Measurements from ENCODE around the gene MPPE1. TPM values are rescaled to one million over a fixed set of nuclear protein-coding genes. Genes with fewer than 3 reads are reported as not detected.

Gene MPPE1
- polyA plus RNA-seq (2013, experiment 1 of 2): 7.6 TPM
- polyA plus RNA-seq (2013, experiment 2 of 2): 8.1 TPM

DNA sequence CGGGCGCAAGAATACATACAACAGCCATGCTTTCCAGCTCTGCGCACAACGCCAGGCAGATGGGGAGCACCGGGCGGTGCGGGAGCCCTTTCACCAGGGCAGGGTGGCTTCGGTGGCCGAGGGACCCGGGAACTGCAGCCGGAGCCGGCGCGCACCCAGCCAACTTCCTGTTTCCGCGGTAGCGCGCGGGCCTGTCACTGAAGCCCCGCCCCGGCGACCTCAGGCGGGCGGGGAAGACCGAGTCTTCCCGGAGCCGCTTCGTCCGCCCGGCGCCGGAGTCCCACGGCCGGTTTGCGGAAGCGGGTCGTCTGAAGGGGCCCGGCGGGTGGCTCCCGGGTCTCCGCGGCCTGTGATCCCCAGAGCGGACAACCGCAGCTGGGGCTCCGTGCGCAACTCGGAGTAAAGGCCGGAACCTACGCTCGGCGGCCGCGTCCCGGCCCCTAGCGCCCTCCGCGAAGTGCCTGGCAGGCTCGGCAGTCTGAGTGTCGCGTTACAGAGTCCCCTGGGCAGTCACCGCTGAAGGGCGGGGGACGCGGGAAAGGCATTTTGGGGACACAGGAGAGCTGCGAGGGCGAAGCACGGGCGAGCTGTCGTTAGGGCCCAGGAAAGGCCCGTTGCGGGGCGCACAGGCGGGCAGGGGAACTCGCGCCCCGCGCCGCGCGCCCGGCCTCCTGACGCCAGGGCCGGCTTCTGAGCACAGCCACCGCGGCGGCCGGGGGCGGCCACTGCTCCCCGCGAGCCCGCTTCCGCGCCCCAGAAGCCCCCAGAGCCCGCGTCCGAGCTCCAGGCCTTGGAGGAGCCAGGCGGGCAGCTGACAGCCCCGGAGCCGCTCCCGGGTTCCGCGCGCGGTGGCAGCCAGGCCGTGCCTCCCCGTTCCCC is at the start of gene MPPE1:
Gene MPPE1, minus strand, starts transcription at position 136 of the 879 bp plus-strand sequence. CDS start 11,053 bp downstream, outside the sequence.
- H3K4me1 ChIP-seq (ENCODE audit: control insufficient read depth in 2 of 2, insufficient read depth in 1 of 2, low read depth in 1 of 2, low read length in 2 of 2): peaks cover 0 to 5% of the 10 kb centered on the region in 2 donors
- H3K9ac ChIP-seq (ENCODE audit: low read depth, low read length, poor library complexity): peak within 1 kb of the TSS; percentile 88
- no peak within 1 kb of the TSS for H3K4ac ChIP-seq (ENCODE audit: low read length)
- peak within 1 kb of the TSS; percentile 91 for H3K23ac ChIP-seq (ENCODE audit: low read depth, low read length, poor library complexity)
- H3K4me3 ChIP-seq (ENCODE audit: low read length in 2 of 2): peak within 1 kb of the TSS; percentile 84 to 96
- H3K79me1 ChIP-seq (ENCODE audit: low read depth, low read length): no peaks in the 10 kb centered on the region
- H2AK5ac ChIP-seq (ENCODE audit: low read depth, low read length): no peak within 1 kb of the TSS
- peak within 1 kb of the TSS; percentile 100 for H2AFZ ChIP-seq (ENCODE audit: low read length)
- H3K27me3 ChIP-seq (ENCODE audit: control insufficient read depth in 3 of 3, insufficient read depth in 3 of 3, low read depth in 1 of 3, low read length in 3 of 3): no peaks in the 10 kb centered on the region
- H2BK120ac ChIP-seq (ENCODE audit: low read depth, low read length): no peak within 1 kb of the TSS
- peak within 1 kb of the TSS; percentile 98 for H3K18ac ChIP-seq (ENCODE audit: low read length)
- no CpG with 5 or more reads among the region's 106 CpGs for WGBS, 2 donors (ENCODE audit: extremely low coverage in 2 of 2, insufficient read length in 2 of 2, insufficient replicate concordance in 1 of 2)
- peak within 1 kb of the TSS; percentile 65 for H4K8ac ChIP-seq (ENCODE audit: low read depth, low read length)
- H3K14ac ChIP-seq (ENCODE audit: low read length): no peak within 1 kb of the TSS
- H2BK5ac ChIP-seq (ENCODE audit: low read length): peak within 1 kb of the TSS; percentile 53
- peaks cover 0 to 7% of the 10 kb centered on the region in 2 donors for H3K36me3 ChIP-seq (replicated peaks in 1 of 2; ENCODE audit: control insufficient read depth in 2 of 2, insufficient read depth in 2 of 2, low read length in 2 of 2)
- DNase-seq (ENCODE audit: low spot score): peak; percentile 80
- H3K9me3 ChIP-seq (replicated peaks in 1 of 2; ENCODE audit: control insufficient read depth in 2 of 2, insufficient read depth in 1 of 2, low read depth in 1 of 2, low read length in 2 of 2): no peaks in the 10 kb centered on the region
- no peak within 1 kb of the TSS for H2BK12ac ChIP-seq (ENCODE audit: low read length)
- peak within 1 kb of the TSS; percentile 64 for H2BK15ac ChIP-seq (ENCODE audit: low read length)
- H3K27ac ChIP-seq (replicated peaks; ENCODE audit: low read length): peak within 1 kb of the TSS; percentile 87
- peak within 1 kb of the TSS; percentile 89 for H3K4me2 ChIP-seq (ENCODE audit: insufficient read depth, low read length, poor library complexity, severe bottlenecking)
- H4K91ac ChIP-seq (ENCODE audit: low read depth, low read length, poor library complexity): no peak within 1 kb of the TSS

- no CpG with 5 or more reads among the region's 2 CpGs for WGBS, 2 donors (ENCODE audit: extremely low coverage in 2 of 2, insufficient read length in 2 of 2, insufficient replicate concordance in 1 of 2)
- no peak overlapping the region for H2AFZ ChIP-seq (ENCODE audit: low read length)
- H3K18ac ChIP-seq (ENCODE audit: low read length): no peak overlapping the region
- peaks cover 3 to 12% of the 10 kb centered on the region in 2 donors for H3K9me3 ChIP-seq (replicated peaks in 1 of 2; ENCODE audit: control insufficient read depth in 2 of 2, insufficient read depth in 1 of 2, low read depth in 1 of 2, low read length in 2 of 2)
- H3K27me3 ChIP-seq (ENCODE audit: control insufficient read depth in 3 of 3, insufficient read depth in 3 of 3, low read depth in 1 of 3, low read length in 3 of 3): no peaks in the 10 kb centered on the region
- no peak overlapping the region for H2BK12ac ChIP-seq (ENCODE audit: low read length)
- no peak overlapping the region for H3K4ac ChIP-seq (ENCODE audit: low read length)
- H3K4me3 ChIP-seq (ENCODE audit: low read length in 2 of 2): no peak overlapping the region
- H2AK5ac ChIP-seq (ENCODE audit: low read depth, low read length): no peak overlapping the region
- H3K23ac ChIP-seq (ENCODE audit: low read depth, low read length, poor library complexity): no peak overlapping the region
- H2BK15ac ChIP-seq (ENCODE audit: low read length): no peak overlapping the region
- no peak overlapping the region for H3K4me2 ChIP-seq (ENCODE audit: insufficient read depth, low read length, poor library complexity, severe bottlenecking)
- peaks cover 0 to 2% of the 10 kb centered on the region in 2 donors for H3K4me1 ChIP-seq (ENCODE audit: control insufficient read depth in 2 of 2, insufficient read depth in 1 of 2, low read depth in 1 of 2, low read length in 2 of 2)
- no peaks in the 10 kb centered on the region for H3K36me3 ChIP-seq (replicated peaks in 1 of 2; ENCODE audit: control insufficient read depth in 2 of 2, insufficient read depth in 2 of 2, low read length in 2 of 2)
- no peak for DNase-seq (ENCODE audit: low spot score)
- no peak overlapping the region for H3K14ac ChIP-seq (ENCODE audit: low read length)
- H3K27ac ChIP-seq (replicated peaks; ENCODE audit: low read length): no peak overlapping the region
- no peak overlapping the region for H2BK5ac ChIP-seq (ENCODE audit: low read length)
- H4K8ac ChIP-seq (ENCODE audit: low read depth, low read length): no peak overlapping the region
- no peak overlapping the region for H2BK120ac ChIP-seq (ENCODE audit: low read depth, low read length)
- H3K79me1 ChIP-seq (ENCODE audit: low read depth, low read length): no peaks in the 10 kb centered on the region
- H4K91ac ChIP-seq (ENCODE audit: low read depth, low read length, poor library complexity): no peak overlapping the region
- H3K9ac ChIP-seq (ENCODE audit: low read depth, low read length, poor library complexity): no peak overlapping the region
Observed at GRCh38 chr18:11957636-11958035, 49.5 kb upstream of the MPPE1 start.

DNA sequence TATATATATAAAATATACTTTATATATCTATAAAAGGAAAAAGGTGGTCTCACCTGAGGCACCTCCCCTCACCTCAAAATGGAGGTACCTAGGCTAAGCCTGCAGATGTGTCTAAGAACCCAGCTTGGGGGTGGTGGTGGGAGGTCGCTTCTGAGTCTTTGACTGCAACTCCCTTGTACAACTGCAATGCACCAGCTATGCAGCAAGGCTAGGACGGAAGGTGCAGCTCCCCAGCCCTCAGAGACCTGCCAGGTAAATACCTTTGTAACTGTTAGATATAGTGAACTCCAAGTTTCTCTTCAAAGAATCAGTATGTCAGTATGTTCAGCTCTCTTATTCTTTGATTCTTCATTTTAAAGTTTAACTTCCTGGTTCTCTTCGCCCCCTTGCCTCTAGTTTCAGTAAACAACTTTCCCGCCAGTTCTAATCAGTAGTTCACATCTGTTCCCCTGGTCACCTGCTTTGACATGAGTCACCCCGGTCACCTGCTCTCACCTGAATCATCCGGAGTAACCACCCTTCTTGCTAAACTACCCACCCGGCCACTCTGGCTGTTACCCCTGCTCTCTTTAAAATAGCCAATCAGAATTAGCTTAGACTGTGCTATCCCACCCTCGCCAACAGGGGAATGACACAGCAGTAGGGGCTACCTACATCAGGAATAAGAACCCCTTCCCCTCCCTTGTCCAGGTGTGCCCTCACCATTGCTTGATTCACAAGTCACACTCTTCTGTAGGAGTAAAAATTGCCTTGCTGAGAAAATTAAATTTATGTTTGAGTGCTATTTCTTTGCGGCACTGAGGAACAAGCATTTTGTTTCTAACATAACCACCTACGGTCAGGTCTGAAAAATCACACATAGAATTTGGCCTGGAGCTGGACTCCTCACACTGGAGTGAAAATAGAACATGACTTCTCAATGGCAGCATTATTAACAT is 48.5 kb upstream of the MPPE1 start:
- no peak overlapping the region for H3K4me3 ChIP-seq (ENCODE audit: low read length in 2 of 2)
- no CpG with 5 or more reads among the region's 10 CpGs for WGBS, 2 donors (ENCODE audit: extremely low coverage in 2 of 2, insufficient read length in 2 of 2, insufficient replicate concordance in 1 of 2)

More for the DNA sequence above, 48.5 kb upstream of the MPPE1 start:
- Histone ChIP-seq H2BK12ac (ENCODE audit: low read length) (no peak overlapping the region), H3K4ac (ENCODE audit: low read length) (no peak overlapping the region), H3K9me3 (replicated peaks in 1 of 2; ENCODE audit: control insufficient read depth in 2 of 2, insufficient read depth in 1 of 2, low read depth in 1 of 2, low read length in 2 of 2) (peaks cover 3 to 12% of the 10 kb centered on the region in 2 donors), H2BK15ac (ENCODE audit: low read length) (no peak overlapping the region), H3K27ac (replicated peaks; ENCODE audit: low read length) (no peak overlapping the region), H3K18ac (ENCODE audit: low read length) (no peak overlapping the region), H4K91ac (ENCODE audit: low read depth, low read length, poor library complexity) (no peak overlapping the region), H3K79me1 (ENCODE audit: low read depth, low read length) (no peaks in the 10 kb centered on the region), H3K14ac (ENCODE audit: low read length) (no peak overlapping the region), H3K9ac (ENCODE audit: low read depth, low read length, poor library complexity) (no peak overlapping the region), H4K8ac (ENCODE audit: low read depth, low read length) (no peak overlapping the region), H3K27me3 (ENCODE audit: control insufficient read depth in 3 of 3, insufficient read depth in 3 of 3, low read depth in 1 of 3, low read length in 3 of 3) (no peaks in the 10 kb centered on the region), H2AK5ac (ENCODE audit: low read depth, low read length) (no peak overlapping the region), H3K4me1 (ENCODE audit: control insufficient read depth in 2 of 2, insufficient read depth in 1 of 2, low read depth in 1 of 2, low read length in 2 of 2) (peaks cover 0 to 4% of the 10 kb centered on the region in 2 donors), H2AFZ (ENCODE audit: low read length) (no peak overlapping the region), H3K4me2 (ENCODE audit: insufficient read depth, low read length, poor library complexity, severe bottlenecking) (no peak overlapping the region), H3K36me3 (replicated peaks in 1 of 2; ENCODE audit: control insufficient read depth in 2 of 2, insufficient read depth in 2 of 2, low read length in 2 of 2) (no peaks in the 10 kb centered on the region), H2BK5ac (ENCODE audit: low read length) (no peak overlapping the region), H2BK120ac (ENCODE audit: low read depth, low read length) (no peak overlapping the region), H3K23ac (ENCODE audit: low read depth, low read length, poor library complexity) (no peak overlapping the region)
- DNase-seq (ENCODE audit: low spot score): no peak

All from neuronal stem cell (in vitro differentiated cells).